Astrocyte of the cerebellum (primary cell): Measurements from ENCODE around the gene BANK1.

Experiments
- DNase-seq: peaks from one replicate; pipeline ENCODE4 v3.0.0-alpha.2; 2011; ENCODE audit warnings: low read depth
- H3K4me3 ChIP-seq: 2 replicates; pipeline ENCODE4 v1.5.1; 2011; ENCODE audit warnings: mild to moderate bottlenecking, low read depth, low read length, moderate library complexity
- in situ Hi-C: cut with HindIII; loops from 2 replicates; pipeline ENCODE4 v1.10.0; 2017; ENCODE audit warnings: low sequenced_read_pairs
- TF ChIP-seq, protein P1 (sequence below): IDR thresholded peaks from 2 replicates; pipeline ENCODE4 v1.5.1; 2012; ENCODE audit warnings: low read length, low read depth, moderate library complexity, mild to moderate bottlenecking; ENCODE audit errors: missing control alignments

Gene BANK1

DNA sequence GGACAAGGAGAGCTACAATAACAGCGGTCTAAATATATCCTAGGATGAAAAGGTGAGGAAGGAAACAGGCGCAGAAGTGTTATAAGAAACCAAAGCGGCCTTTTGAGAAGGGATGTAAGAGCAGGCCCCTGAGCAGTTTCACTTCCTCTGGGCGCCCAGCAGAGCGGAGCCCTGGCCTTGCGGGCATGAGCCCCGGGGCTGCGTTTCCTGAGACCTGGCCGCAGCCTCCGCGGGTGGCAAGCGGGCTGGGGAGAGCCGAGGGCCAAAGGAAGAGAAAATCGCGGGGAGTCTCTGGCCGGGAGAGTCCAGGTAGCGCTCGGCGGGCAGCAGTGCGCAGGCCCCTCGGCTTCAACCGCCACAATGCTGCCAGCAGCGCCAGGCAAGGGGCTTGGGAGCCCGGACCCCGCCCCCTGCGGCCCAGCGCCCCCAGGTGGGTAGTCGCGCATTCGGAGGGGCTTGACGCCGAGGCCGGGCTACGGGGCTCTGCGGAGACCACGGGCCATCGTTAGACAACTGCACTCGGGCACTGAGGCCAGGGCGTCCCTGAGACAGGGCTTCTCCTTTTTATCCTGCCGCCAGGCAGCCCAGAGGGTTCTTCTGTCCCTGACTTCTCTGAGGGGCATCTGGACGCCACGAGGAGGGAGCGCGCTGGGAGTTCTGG lies at the start of gene BANK1:
Gene BANK1, plus strand, starts transcription at position 210 of the 661 bp plus-strand sequence. Its CDS starts 151 bp downstream, at position 361.
- peak within 1 kb of the TSS; percentile 39 for H3K4me3 ChIP-seq
- in situ Hi-C loops: no loop called here
- TF ChIP-seq, protein P1, sequence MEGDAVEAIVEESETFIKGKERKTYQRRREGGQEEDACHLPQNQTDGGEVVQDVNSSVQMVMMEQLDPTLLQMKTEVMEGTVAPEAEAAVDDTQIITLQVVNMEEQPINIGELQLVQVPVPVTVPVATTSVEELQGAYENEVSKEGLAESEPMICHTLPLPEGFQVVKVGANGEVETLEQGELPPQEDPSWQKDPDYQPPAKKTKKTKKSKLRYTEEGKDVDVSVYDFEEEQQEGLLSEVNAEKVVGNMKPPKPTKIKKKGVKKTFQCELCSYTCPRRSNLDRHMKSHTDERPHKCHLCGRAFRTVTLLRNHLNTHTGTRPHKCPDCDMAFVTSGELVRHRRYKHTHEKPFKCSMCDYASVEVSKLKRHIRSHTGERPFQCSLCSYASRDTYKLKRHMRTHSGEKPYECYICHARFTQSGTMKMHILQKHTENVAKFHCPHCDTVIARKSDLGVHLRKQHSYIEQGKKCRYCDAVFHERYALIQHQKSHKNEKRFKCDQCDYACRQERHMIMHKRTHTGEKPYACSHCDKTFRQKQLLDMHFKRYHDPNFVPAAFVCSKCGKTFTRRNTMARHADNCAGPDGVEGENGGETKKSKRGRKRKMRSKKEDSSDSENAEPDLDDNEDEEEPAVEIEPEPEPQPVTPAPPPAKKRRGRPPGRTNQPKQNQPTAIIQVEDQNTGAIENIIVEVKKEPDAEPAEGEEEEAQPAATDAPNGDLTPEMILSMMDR: no peak
- DNase-seq: no peak

- in situ Hi-C loops: no loop called here
- H3K4me3 ChIP-seq: no peak overlapping the region
- TF ChIP-seq, protein P1: no peak
- DNase-seq: no peak
Observed at GRCh38 chr4:101753721-101754120, 36.8 kb upstream of the BANK1 start.

DNA sequence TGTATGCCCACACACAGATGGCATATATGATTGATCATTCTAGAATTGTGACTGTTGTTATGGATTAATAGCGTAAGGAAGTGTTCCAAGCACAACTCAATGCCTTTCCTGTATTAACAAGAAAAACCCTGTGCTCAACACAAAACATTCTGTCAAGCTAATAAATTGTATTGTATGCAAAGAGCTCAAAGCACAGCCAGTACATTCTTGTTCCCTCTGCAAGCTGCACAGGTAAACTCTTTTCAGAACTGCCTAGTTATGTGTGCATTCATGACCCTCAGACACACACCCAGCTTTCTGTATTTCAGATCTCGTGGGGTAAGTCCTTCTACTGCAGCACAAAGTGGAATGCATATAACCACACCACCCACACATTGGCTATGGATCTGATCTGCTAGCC lies 34.3 kb upstream of the BANK1 start:
- TF ChIP-seq, protein P1: no peak
- no peak for DNase-seq
- H3K4me3 ChIP-seq: no peak overlapping the region
- in situ Hi-C loops: no loop called here

DNA sequence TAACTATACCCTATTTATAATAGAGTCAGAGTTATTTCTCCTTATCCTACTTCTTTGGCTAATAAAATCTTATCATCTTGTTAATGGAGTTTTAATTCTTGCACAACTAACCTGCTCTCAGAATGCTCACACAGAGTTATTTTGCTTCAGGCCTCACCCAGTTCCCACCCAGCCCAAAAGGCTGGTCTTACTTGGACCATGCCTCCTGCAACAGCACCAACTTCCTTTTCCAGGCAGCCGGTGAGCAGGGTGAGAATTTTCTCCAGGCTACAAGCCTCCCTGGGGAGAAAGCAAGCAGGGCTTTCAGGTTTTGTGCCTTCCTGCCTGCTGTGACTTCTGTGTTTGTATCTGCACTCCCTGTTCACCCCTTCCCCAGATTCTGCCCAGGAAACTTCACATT lies 29.1 kb upstream of the BANK1 start:
- no peak for DNase-seq
- in situ Hi-C loops: no loop called here
- no peak overlapping the region for H3K4me3 ChIP-seq
- TF ChIP-seq, protein P1: no peak

- no peak for DNase-seq
- TF ChIP-seq, protein P1: no peak
- no peak overlapping the region for H3K4me3 ChIP-seq
- in situ Hi-C loops: no loop called here
Observed at GRCh38 chr4:101762025-101762424, 28.5 kb upstream of the BANK1 start.

DNA sequence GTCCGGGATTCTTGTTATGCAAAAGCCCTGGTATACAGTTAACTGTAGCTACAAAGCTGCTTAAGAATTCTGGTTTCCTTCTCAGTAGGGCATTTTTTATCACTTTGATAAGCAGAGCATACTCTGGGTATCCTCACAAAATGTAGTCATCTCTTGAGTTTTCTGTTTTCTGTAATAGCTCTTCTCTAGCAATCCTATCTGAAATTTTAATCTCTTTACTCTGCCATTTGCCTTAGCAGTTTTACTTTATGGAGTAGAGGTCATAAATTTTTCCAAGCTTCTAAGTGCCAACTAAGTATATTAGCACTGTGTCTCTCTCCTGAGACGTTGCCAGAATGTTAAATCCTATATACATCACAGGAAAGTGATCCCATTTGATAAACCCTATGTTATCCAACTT lies 28.0 kb upstream of the BANK1 start:
- DNase-seq: no peak
- in situ Hi-C loops: no loop called here
- TF ChIP-seq, protein P1: no peak
- H3K4me3 ChIP-seq: no peak overlapping the region

GRCh38 chr4:101763576-101763975 lies 27.0 kb upstream of the BANK1 start:
- TF ChIP-seq, protein P1: no peak
- in situ Hi-C loops: no loop called here
- DNase-seq: no peak

More at GRCh38 chr4:101763576-101763975, 27.0 kb upstream of the BANK1 start:
- H3K4me3 ChIP-seq: no peak overlapping the region
